CD4-positive, alpha-beta T cell treated with Interferon alpha-2 for 1 hour (primary cell): Measurements from ENCODE around the gene CMTM6.
"Not testable (repeated sequence)": the region's sequence is repeated elsewhere in the genome, so short reads cannot be mapped to it uniquely, and the experiment has no call there.

ENCODE experiments used
- DNase-seq, 2 donors: peaks; one replicate each; pipeline ENCODE4 v3.0.0-alpha.2; 2020 to 2022

CMTM6 gene

GRCh38 chr3:32464726-32465125 lies 37.9 kb downstream of the CMTM6 start:
- not testable (repeated sequence) for DNase-seq

GRCh38 chr3:32463415-32463814 lies 39.2 kb downstream of the CMTM6 start:
- not testable (repeated sequence) for DNase-seq

- DNase-seq = peak in 1 of 2 donors; percentile 65
Measured at GRCh38 chr3:32462191-32462986, 40.3 kb downstream of the CMTM6 start.

- not testable (repeated sequence) for DNase-seq
Measured at GRCh38 chr3:32460817-32461496, 41.7 kb downstream of the CMTM6 start.

GRCh38 chr3:32460031-32460749 lies 42.5 kb downstream of the CMTM6 start:
- peak; percentile 90 to 93 for DNase-seq

- no peak for DNase-seq
Measured at GRCh38 chr3:32459450-32459849, 43.2 kb downstream of the CMTM6 start.

GRCh38 chr3:32457971-32458471 lies 44.6 kb downstream of the CMTM6 start:
- DNase-seq = peak; percentile 77 to 85

GRCh38 chr3:32456429-32457130 lies 46.1 kb downstream of the CMTM6 start:
- DNase-seq = no peak

GRCh38 chr3:32455609-32456428 lies 46.8 kb downstream of the CMTM6 start:
- DNase-seq = peak in 1 of 2 donors; percentile 65

GRCh38 chr3:32454731-32455608 lies 47.7 kb downstream of the CMTM6 start:
- DNase-seq = no peak

GRCh38 chr3:32454111-32454510 lies 48.5 kb downstream of the CMTM6 start:
- no peak for DNase-seq

- no peak for DNase-seq
Measured at GRCh38 chr3:32453346-32453745, 49.3 kb downstream of the CMTM6 start.

GRCh38 chr3:32452009-32452408 lies 50.6 kb downstream of the CMTM6 start:
- DNase-seq = no peak

- DNase-seq = no peak
Measured at GRCh38 chr3:32450992-32451659, 51.5 kb downstream of the CMTM6 start.

GRCh38 chr3:32450426-32450825 lies 52.2 kb downstream of the CMTM6 start:
- DNase-seq = no peak

GRCh38 chr3:32449691-32450090 lies 53.0 kb downstream of the CMTM6 start:
- DNase-seq = no peak

- DNase-seq = no peak
Measured at GRCh38 chr3:32448686-32449474, 53.8 kb downstream of the CMTM6 start.

- DNase-seq = no peak
Measured at GRCh38 chr3:32447865-32448400, 54.7 kb downstream of the CMTM6 start.

GRCh38 chr3:32443478-32443877 lies 59.2 kb downstream of the CMTM6 start:
- DNase-seq = no peak
